Neural cell (in vitro differentiated cells): Measurements from ENCODE around the gene CNTNAP5. TPM values are rescaled to one million over a fixed set of nuclear protein-coding genes. Genes with fewer than 3 reads are reported as not detected.

Experiments
- H2AFZ ChIP-seq: fragments of 200-600, 300-800 bp; sonication (generic), shearing (Covaris generic); 2 replicates; pipeline ENCODE4 v1.6.0; 2014; ENCODE audit warnings: low read depth, mild to moderate bottlenecking, antibody characterized with exemption, low read length, moderate library complexity
- H3F3A ChIP-seq: fragments of 200-600 bp; shearing (Covaris generic); 2 replicates; pipeline ENCODE4 v1.6.1; 2016; ENCODE audit warnings: mild to moderate bottlenecking, moderate library complexity, mixed read lengths, antibody characterized with exemption, low read length; ENCODE audit not compliant: insufficient read depth, poor library complexity, severe bottlenecking
- H3K27ac ChIP-seq: fragments of 200-600, 300-800 bp; sonication (generic), shearing (Covaris generic); 2 replicates; pipeline ENCODE4 v1.5.1; 2014; ENCODE audit warnings: mild to moderate bottlenecking, low read length, moderate library complexity
- H3K27me3 ChIP-seq: fragments of 300-800, 200-600 bp; sonication (generic), shearing (Covaris generic); 2 replicates; pipeline ENCODE4 v1.6.0; 2014; ENCODE audit warnings: mild to moderate bottlenecking, low read depth, low read length, moderate library complexity; ENCODE audit not compliant: insufficient read depth
- H3K36me3 ChIP-seq: fragments of 300-800, 200-600 bp; sonication (generic), shearing (Covaris generic); 2 replicates; pipeline ENCODE4 v1.5.1; 2014; ENCODE audit warnings: mild to moderate bottlenecking, antibody characterized with exemption, low read length, moderate library complexity; ENCODE audit not compliant: insufficient read depth
- H3K4me2 ChIP-seq: fragments of 300-800, 200-600 bp; sonication (generic), shearing (Covaris generic); 2 replicates; pipeline ENCODE4 v1.6.0; 2014; ENCODE audit warnings: mild to moderate bottlenecking, low read length
- H3K4me3 ChIP-seq: fragments of 300-800, 200-600 bp; sonication (generic), shearing (Covaris generic); 2 replicates; pipeline ENCODE4 v1.5.1; 2014; ENCODE audit warnings: mild to moderate bottlenecking, low read length, moderate library complexity
- H3K79me2 ChIP-seq: fragments of 200-600 bp; shearing (Covaris generic); replicated peaks from 2 replicates; pipeline ENCODE4 v1.6.0; 2014; ENCODE audit warnings: mild to moderate bottlenecking, low read length, moderate library complexity; ENCODE audit not compliant: insufficient read depth
- H3K9ac ChIP-seq: fragments of 300-800, 200-600 bp; sonication (generic), shearing (Covaris generic); 2 replicates; pipeline ENCODE4 v1.6.1; 2016; ENCODE audit warnings: mild to moderate bottlenecking, low read length, mixed read lengths
- H3K9me2 ChIP-seq: fragments of 200-600 bp; shearing (Covaris generic); 2 replicates; pipeline ENCODE4 v1.6.1; 2016; ENCODE audit warnings: mild to moderate bottlenecking, low read length, mixed read lengths; ENCODE audit not compliant: insufficient read depth
- H3K9me3 ChIP-seq: fragments of 200-600, 300-800 bp; sonication (generic), shearing (Covaris generic); 2 replicates; pipeline ENCODE4 v1.6.1; 2016; ENCODE audit warnings: mild to moderate bottlenecking, mixed run types, low read length, moderate library complexity, mixed read lengths
- H4K20me1 ChIP-seq: fragments of 200-600 bp; shearing (Covaris generic); 2 replicates; pipeline ENCODE4 v1.6.1; 2016; ENCODE audit warnings: mild to moderate bottlenecking, mixed run types; ENCODE audit not compliant: insufficient read depth
- EP300 ChIP-seq: fragments of 450-650 bp; conservative IDR thresholded peaks from 2 replicates; pipeline ENCODE4 v1.6.1; 2014; ENCODE audit warnings: antibody characterized with exemption, mild to moderate bottlenecking, moderate library complexity; ENCODE audit not compliant: poor library complexity, severe bottlenecking
- EZH2 ChIP-seq: fragments of 200-600, 300-800 bp; shearing (Covaris generic), sonication (generic); IDR thresholded peaks from 2 replicates; pipeline ENCODE4 v1.6.1; 2014; ENCODE audit warnings: antibody characterized with exemption, low read length, borderline replicate concordance, mild to moderate bottlenecking; ENCODE audit not compliant: insufficient read depth, poor library complexity, severe bottlenecking
- MXI1 ChIP-seq: fragments of 450-650 bp; conservative IDR thresholded peaks from 2 replicates; pipeline ENCODE4 v1.6.1; 2014; ENCODE audit warnings: antibody characterized with exemption, mild to moderate bottlenecking; ENCODE audit not compliant: poor library complexity, severe bottlenecking
- POLR2AphosphoS5 ChIP-seq: IDR thresholded peaks from 2 replicates; pipeline ENCODE4 v1.6.1; 2012
- RAD21 ChIP-seq: fragments of 450-650 bp; conservative IDR thresholded peaks from 2 replicates; pipeline ENCODE4 v1.6.1; 2014; ENCODE audit warnings: antibody characterized with exemption, mild to moderate bottlenecking, moderate library complexity
- SMC3 ChIP-seq: fragments of 450-650 bp; conservative IDR thresholded peaks from 2 replicates; pipeline ENCODE4 v1.6.1; 2014; ENCODE audit warnings: antibody characterized with exemption, mild to moderate bottlenecking, moderate library complexity; ENCODE audit not compliant: poor library complexity
- TAF1 ChIP-seq: IDR thresholded peaks from 2 replicates; pipeline ENCODE4 v1.6.1; 2012; ENCODE audit warnings: low read depth
- polyA plus RNA-seq: library from polyadenylated mRNA; depleted of rRNA; stranded (reverse); fragments of >200 nt; gene quantifications from 2 replicates; pipeline ENCODE4 v1.2.3, GENCODE V29; 2014
- TF ChIP-seq, protein P1 (sequence below): fragments of 450-650 bp; IDR thresholded peaks from 2 replicates; pipeline ENCODE4 v1.5.1; 2014; ENCODE audit warnings: antibody characterized with exemption, mild to moderate bottlenecking, moderate library complexity; ENCODE audit not compliant: poor library complexity, severe bottlenecking
- TF ChIP-seq, protein P2 (sequence below): IDR thresholded peaks from 2 replicates; pipeline ENCODE4 v1.6.1; 2012; ENCODE audit warnings: borderline replicate concordance

The CNTNAP5 gene
- polyA plus RNA-seq, 1 donor from 2014 or later, result 19.3 TPM

DNA sequence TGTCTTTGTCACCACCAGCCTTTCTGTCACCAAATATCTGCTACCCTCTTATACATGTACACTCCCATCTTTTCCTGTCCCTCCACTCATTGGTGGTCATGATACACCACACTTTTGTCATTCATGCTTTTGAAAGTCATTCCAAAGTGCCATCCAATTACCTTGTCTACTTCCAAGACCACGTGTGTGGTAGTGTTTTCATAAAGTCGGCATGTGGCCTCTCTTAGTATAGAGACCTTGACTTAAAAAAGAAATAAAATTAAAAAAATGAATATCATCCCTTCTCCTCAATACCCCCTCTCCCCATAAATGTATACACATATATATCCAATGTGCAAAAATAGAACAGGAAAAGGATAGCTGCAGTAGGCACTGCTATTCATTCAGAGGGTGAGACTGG lies 271.4 kb downstream of the CNTNAP5 start:
- H2AFZ ChIP-seq, result no peak overlapping the region
- no peak overlapping the region for H3K4me2 ChIP-seq
- H3K9me2 ChIP-seq, result no peaks in the 10 kb centered on the region
- H3F3A ChIP-seq, result no peaks in the 10 kb centered on the region
- no peaks in the 10 kb centered on the region for H4K20me1 ChIP-seq
- H3K79me2 ChIP-seq, result no peaks in the 10 kb centered on the region
- H3K36me3 ChIP-seq, result peaks cover 3% of the 10 kb centered on the region
- no peak overlapping the region for H3K27ac ChIP-seq
- H3K4me3 ChIP-seq, result no peak overlapping the region
- TF ChIP-seq, protein P1, sequence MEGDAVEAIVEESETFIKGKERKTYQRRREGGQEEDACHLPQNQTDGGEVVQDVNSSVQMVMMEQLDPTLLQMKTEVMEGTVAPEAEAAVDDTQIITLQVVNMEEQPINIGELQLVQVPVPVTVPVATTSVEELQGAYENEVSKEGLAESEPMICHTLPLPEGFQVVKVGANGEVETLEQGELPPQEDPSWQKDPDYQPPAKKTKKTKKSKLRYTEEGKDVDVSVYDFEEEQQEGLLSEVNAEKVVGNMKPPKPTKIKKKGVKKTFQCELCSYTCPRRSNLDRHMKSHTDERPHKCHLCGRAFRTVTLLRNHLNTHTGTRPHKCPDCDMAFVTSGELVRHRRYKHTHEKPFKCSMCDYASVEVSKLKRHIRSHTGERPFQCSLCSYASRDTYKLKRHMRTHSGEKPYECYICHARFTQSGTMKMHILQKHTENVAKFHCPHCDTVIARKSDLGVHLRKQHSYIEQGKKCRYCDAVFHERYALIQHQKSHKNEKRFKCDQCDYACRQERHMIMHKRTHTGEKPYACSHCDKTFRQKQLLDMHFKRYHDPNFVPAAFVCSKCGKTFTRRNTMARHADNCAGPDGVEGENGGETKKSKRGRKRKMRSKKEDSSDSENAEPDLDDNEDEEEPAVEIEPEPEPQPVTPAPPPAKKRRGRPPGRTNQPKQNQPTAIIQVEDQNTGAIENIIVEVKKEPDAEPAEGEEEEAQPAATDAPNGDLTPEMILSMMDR, result no peak
- TF ChIP-seq SMC3 (no peak), RAD21 (no peak), POLR2AphosphoS5 (no peak), MXI1 (no peak), TAF1 (no peak), EP300 (no peak), EZH2 (no peak)
- TF ChIP-seq, protein P2, sequence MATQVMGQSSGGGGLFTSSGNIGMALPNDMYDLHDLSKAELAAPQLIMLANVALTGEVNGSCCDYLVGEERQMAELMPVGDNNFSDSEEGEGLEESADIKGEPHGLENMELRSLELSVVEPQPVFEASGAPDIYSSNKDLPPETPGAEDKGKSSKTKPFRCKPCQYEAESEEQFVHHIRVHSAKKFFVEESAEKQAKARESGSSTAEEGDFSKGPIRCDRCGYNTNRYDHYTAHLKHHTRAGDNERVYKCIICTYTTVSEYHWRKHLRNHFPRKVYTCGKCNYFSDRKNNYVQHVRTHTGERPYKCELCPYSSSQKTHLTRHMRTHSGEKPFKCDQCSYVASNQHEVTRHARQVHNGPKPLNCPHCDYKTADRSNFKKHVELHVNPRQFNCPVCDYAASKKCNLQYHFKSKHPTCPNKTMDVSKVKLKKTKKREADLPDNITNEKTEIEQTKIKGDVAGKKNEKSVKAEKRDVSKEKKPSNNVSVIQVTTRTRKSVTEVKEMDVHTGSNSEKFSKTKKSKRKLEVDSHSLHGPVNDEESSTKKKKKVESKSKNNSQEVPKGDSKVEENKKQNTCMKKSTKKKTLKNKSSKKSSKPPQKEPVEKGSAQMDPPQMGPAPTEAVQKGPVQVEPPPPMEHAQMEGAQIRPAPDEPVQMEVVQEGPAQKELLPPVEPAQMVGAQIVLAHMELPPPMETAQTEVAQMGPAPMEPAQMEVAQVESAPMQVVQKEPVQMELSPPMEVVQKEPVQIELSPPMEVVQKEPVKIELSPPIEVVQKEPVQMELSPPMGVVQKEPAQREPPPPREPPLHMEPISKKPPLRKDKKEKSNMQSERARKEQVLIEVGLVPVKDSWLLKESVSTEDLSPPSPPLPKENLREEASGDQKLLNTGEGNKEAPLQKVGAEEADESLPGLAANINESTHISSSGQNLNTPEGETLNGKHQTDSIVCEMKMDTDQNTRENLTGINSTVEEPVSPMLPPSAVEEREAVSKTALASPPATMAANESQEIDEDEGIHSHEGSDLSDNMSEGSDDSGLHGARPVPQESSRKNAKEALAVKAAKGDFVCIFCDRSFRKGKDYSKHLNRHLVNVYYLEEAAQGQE, result no peak
- H3K27me3 ChIP-seq, result no peaks in the 10 kb centered on the region
- H3K9ac ChIP-seq, result no peak overlapping the region
- H3K9me3 ChIP-seq, result no peaks in the 10 kb centered on the region

DNA sequence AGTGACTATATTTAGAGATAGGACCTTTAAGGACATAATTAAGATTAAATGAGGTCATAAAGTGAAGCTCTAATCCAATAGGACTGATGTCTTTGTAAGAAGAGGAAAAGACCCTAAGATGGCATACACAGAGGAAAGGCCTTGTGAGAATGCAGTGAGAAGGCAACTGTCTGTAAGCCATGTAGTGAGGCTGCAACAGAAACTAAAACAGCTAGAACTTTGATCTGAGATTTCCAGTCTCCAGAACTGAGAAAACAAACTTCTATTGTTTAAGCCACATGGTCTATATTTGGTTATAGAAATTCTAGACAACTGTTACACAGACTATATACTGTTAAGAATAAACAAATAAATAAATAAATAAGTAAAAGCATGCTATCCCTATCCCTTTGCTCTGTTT lies 276.8 kb downstream of the CNTNAP5 start:
- TF ChIP-seq, protein P1, result no peak
- Histone ChIP-seq H2AFZ (no peak overlapping the region), H3K79me2 (no peaks in the 10 kb centered on the region), H3K4me2 (no peak overlapping the region), H3F3A (no peaks in the 10 kb centered on the region), H4K20me1 (no peaks in the 10 kb centered on the region), H3K4me3 (no peak overlapping the region), H3K27ac (no peak overlapping the region), H3K36me3 (peaks cover 3% of the 10 kb centered on the region), H3K9ac (no peak overlapping the region), H3K27me3 (no peaks in the 10 kb centered on the region), H3K9me2 (no peaks in the 10 kb centered on the region), H3K9me3 (no peaks in the 10 kb centered on the region)
